Urothelium cell line (cell line): Measurements from ENCODE around the gene RPAP2.
"Not testable (repeated sequence)": the region's sequence is repeated elsewhere in the genome, so short reads cannot be mapped to it uniquely, and the experiment has no call there.

Experiments
- DNase-seq: peaks from one replicate; pipeline ENCODE4 v3.0.0; 2011; ENCODE audit warnings: low spot score, mixed read lengths
- FAIRE-seq: peaks from 2 replicates; lab custom pipeline; 2011; peaks lifted over from hg19 to GRCh38; lab: Jason Lieb, UNC

The RPAP2 gene

DNA sequence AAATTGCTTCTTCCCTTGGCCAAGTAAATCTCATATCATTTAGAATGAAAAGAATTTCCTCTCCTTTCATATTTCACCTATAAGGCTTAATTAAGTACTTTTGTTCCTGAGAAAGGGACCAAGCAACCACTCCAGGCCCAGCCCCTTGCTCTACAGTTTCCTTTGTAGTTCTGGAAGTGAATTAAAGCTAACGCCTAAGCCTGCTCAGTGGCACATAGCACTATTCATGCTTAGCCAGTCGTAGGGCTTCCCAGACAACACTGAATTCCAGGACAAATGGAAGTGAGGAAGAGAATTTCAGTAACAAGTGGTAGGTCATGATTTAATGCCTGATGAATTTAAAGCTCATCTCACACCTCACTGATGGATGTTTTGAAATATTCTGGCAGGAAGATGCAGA, 73.3 kb downstream of the RPAP2 start:
- FAIRE-seq, result no peak
- DNase-seq, result no peak

DNA sequence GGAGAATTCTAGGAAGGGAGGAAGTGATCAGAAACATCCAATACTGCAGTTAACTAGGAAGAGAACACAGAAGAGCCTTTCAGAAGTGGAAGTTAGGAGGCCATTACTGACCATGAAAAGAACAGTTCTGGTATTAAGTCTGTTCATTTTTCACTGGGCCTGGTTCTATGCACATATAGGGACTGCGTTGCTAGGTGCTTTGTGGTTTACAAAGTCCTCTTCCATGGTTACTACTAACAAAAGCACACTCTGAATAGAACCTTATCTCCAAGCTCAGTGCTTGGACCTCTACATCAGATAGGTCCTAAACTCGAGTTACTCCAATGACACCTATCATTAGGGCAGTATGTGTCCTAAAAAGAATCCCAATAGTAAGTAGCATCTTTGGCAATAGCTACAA, 75.4 kb downstream of the RPAP2 start:
- DNase-seq, result no peak
- no peak for FAIRE-seq

DNA sequence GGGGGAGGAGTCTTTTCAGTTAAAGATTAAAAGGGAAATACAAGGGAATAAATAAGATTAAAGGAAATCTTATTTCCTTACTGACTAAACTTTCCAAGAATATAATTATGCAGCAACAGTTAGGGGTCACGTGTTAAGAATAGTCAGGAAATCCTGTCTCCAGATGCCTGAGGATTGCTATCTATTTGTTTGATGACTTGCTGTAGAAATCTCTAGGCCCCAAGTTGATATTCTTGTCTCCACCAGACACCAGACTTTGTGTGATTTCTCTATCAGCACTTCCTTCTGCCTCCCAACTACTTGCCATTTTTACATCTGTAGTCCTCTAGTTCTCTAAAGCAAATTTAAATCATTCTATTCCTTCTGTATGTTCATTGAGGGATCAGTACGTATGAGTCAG, 77.5 kb downstream of the RPAP2 start:
- DNase-seq, result no peak
- no peak for FAIRE-seq

DNA sequence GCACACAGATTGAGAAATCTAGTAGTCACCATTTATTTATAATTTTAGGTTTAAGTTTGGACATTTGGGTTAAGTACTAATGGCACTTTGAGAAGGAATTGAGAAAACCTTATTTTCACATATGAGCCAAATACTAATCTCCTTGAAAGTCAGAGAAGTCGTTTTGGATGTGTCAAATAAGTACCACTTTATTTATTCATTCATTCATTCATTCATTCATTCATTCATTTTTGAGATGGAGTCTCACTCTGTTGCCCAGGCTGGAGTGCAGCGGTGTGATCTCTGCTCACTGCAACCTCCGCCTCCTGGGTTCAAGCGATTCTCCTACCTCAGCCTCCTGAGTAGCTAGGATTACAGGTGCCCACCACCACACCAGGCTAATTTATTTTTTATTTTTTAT, 79.1 kb downstream of the RPAP2 start:
- not testable (repeated sequence) for DNase-seq, FAIRE-seq

DNA sequence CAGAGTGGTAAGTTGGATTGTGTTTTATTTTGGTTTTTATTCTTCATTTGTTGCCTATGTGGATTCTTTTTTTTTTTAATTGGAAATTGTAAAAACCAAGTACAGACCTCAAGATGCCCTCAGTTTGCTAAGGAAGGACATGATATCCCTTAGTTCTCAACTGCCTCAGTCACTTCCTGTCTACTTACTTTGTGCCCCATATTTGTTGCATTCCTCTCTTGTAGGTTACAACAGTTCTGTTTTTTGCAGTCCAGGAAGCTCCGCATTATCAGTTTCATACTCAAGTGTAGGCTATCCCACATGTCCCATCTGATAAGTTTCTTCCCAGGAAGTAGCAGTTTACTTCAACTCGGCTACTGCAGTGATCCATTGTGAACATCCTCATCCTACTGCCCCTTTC, 82.0 kb downstream of the RPAP2 start:
- FAIRE-seq, result no peak
- DNase-seq, result no peak

DNA sequence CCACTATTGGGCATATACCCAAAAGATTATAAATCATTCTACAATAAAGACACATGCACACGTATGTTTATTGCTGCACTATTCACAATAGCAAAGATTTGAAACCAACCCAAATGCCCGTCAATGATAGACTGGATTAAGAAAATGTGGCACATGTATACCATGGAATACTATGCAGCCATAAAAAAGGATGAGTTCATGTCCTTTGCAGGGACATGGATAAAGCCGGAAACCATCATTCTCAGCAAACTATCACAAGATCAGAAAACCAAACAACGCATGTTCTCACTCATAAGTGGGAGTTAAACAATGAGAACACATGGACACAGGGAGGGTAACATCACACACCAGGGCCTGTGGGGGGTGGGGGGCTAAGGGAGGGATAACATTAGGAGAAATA, 95.1 kb downstream of the RPAP2 start:
- FAIRE-seq, DNase-seq: not testable (repeated sequence)

DNA sequence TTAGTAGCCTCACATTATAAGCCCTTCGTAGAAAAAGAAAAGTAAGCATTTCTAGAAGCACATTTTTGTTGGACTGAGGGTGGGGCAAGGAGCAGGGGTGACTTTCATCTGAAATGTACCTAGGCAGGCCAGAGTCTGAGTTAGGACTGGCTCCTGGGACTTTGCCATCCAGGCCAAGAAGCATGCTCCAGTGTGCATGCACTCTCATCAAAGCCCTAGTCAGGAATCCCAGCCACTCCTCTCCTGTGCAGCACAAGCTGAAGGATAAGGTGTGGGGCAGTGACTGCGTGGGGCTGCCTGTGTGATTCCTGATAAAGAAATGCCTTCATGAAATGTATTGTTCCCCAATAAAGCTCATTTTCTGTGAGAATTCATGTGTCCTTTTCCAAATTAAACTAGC, 99.7 kb downstream of the RPAP2 start:
- FAIRE-seq, result no peak
- DNase-seq, result no peak

DNA sequence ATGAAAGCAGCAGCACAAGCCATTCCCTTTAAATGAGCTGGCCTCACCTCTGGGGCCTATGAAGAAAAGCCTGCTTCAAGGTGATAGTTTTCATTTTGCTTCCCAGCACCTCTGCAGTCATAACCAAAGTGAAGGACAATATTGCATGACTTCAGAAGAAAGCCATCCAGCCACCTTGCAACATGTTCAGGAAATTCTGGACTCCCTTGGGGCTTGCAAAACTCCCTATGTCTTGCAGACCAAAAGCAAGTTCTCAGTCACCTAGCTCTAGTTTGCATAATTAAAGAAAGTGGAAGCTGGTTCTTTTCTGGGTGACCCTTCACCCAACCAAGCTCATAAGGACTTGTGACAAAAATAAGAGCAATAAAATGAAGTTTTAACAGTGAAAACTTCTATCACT, 100.2 kb downstream of the RPAP2 start:
- no peak for FAIRE-seq
- no peak for DNase-seq

DNA sequence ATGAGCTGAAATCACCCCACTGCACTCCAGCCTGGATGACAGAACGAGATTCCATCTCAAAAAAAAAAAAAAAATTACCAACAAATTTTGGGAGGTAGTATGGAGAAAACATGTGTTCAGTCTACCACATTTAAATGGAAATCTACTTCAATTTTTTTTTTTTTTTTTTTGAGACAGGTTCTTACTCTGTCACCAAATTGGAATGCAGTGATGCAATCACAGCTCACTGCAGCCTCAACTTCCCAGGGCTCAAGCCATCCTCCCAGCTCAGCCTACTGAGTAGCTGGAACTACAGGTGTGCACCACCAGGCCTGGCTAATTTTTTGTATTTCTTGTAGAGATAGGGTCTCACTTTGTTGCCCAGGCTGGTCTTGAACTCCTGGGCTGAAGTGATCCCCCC, 105.8 kb downstream of the RPAP2 start:
- FAIRE-seq (no peak), DNase-seq (no peak)

DNA sequence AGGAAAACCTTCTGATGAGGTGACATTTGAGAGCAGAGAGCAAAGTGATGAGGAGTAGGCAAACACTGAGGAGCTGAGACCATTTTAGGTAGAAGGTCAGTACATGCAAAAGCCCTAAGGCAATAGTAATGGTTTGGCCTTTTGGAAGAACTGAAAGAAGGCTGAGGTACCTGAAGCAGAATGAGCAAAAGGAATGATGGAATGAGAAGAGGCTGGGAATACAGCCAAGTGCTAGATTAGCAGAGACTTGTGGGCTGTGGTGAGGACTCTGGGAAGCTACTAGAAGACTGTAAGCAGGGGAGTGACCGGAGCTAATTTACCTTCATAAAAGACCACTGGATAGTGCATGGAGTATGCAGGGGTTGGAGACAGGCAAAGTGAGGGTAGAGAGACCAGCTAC, 110.0 kb downstream of the RPAP2 start:
- FAIRE-seq, result no peak
- no peak for DNase-seq

DNA sequence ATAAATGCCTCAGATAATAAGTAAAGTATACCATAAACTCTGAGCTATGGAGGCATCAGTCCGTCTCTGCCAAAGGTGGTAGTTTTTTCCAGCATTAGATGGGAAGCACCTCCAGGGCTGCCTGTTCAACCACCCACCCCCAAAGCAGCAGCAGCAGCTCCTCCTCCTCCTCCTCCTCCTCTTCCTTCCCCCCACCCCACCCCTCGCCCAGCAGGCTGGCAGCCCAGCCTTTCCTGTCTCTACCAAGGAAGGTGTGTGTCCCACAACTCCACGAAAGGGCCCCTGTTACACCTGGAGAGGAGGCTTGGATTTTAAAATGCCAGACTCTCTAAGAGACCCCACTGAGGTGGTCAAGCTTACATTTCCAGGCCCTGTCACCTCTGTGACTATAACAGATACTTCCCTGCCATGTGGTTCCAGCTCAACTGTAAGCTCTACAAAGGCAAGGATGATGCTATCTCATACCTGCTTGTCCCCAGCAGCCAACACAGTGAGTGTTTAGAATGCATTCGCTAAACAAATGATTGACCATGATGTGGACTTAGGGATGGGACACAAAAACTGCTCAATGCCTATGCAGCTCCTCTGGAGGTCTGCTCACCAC, 111.2 kb downstream of the RPAP2 start:
- FAIRE-seq, result peak; percentile 5
- DNase-seq, result no peak

DNA sequence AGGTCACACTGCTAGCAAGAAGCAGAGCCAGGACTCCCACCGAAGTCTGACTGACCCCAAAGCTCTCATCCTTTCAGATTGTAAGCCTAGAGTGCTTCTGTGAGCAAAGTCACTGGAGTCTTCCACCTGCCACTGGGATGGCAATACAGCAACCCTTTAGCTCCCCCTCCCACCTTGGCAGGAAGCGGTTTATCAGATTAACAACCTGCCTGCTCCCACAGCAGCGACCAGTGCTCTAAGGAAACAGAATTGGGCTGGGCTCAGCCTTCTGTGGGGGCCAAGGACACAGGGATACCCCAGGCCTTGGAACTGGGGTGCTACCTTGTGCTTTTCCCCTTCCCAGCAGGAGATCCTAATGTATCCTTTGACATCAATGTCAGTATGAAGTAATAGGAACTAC, 111.8 kb downstream of the RPAP2 start:
- no peak for DNase-seq
- FAIRE-seq, result no peak

DNA sequence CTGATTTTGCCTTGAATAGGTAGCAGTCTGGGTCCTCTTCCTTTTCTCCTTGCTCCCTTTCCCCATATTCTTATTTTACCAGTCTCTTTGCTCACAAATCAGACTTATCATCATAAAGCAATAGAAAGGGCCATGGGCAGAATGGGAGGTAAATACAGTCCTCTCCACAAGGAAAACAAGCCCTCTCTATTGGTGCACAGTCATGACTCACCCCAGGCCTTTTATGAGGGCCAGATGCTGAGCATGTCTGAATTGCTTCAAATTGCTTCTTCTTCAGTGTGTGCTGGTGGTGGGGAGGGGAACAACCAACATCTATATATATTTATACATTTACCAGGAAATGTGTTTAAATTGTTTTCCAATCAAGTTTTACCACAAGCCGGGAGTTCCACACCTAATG, 112.7 kb downstream of the RPAP2 start:
- FAIRE-seq, result no peak
- peak; percentile 31 for DNase-seq

DNA sequence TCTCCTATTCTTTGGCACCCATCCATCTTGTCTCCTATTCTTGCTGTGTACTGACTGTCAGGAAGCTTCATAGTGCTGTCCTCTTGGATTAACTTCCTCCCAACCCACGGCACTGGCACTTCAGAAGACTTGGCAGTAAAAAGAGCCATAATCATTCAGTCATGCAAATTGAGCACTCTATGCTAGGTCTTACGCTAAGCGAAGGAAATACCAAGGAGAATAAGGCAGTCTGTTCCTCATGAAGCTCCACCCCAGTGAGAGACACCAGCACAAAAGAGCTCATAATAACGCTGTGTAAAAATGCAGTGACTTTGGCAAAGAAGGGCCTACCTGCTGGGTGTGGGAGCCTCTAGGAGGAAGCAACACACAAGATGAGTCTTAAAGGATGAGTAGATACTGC, 120.8 kb downstream of the RPAP2 start:
- FAIRE-seq, result no peak
- DNase-seq, result no peak

DNA sequence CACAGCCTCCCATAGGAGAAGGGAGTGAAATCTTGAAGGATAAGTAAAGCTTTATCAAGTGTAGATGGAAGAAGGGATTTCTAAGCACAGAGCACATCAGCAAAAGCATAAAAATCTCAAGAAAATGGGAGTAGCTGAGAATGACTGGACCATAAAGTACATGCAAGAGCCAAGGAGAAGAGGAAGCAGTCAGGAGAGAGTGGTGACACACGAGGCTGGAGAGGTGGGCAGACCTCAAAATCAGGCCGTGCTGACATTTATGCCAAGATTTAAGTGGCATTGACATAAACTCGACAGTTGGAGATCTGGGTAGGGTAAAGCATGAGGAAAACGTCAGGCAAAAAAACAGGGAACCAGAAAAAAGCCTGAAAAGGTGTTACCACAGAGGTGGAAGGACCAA, 125.5 kb downstream of the RPAP2 start:
- no peak for FAIRE-seq
- no peak for DNase-seq

DNA sequence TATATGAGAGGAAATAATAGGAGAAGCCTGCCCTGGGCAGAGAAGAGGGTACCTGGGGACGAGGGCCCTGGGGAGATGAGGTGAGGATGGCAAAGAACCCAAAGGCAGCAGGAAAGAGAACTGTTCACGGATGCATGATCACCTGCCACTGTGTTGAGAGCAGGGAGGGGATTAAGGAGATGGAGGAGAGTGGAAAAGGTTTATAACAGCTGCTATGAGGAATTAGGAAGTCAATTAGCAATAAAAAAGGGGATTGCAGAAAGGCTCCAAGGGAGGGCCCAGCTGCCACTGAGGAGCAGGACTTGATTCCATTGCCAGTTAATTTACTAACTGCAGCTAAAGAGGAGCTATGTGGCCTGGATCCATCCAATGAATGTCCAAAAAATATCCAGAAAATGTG, 126.8 kb downstream of the RPAP2 start:
- FAIRE-seq, result no peak
- DNase-seq, result no peak

DNA sequence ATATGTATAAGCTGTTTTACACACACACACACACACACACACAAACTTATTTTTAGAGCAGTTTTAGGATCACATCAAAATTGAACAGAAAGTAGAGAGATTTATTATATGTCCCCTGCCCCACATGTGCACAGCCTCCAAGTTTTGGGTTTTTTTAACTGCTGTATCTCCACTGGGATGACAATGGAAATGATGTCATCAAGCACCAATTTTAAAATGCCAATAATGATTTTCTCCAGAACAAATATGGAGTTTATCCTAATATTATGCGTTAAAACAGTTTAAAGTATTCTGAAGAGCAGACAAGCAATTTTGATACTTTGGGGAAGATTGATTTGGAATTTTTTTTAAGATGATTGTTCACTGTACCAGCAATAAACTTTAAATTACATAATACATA, 131.2 kb downstream of the RPAP2 start:
- FAIRE-seq, result no peak

DNA sequence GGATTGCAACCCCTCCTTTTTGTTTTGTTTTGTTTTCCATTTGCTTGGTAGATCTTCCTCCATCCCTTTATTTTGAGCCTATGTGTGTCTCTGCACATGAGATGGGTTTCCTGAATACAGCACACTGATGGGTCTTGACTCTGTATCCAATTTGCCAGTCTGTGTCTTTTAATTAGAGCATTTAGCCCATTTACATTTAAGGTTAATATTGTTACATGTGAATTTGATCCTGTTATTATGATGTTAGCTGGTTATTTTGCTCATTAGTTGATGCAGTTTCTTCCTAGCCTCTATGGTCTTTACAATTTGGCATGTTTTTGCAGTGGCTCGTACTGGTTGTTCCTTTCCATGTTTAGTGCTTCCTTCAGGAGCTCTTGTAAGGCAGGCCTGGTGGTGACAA, 135.7 kb downstream of the RPAP2 start:
- DNase-seq, FAIRE-seq: not testable (repeated sequence)

More for the DNA sequence above, 131.2 kb downstream of the RPAP2 start:
- no peak for DNase-seq

DNA sequence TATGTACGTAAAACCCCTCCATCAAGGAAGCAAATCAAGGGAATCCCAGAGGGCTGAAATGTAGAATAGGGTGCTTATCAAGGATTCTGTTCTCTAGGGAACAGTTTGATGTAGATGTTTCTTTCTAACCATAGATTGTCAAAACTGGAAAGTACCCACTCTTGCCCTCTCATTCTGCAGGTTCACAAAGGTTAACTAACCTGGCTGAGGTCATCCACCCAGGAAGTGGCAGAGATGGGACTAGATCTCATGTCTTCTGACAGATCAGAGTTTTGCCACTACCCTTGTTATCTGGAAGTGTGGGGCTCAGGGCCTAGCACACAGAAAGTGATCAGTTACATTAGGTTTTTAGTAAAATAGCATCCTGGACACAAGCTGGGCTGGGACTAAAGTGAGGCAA, 140.4 kb downstream of the RPAP2 start:
- DNase-seq, result no peak
- FAIRE-seq, result no peak

DNA sequence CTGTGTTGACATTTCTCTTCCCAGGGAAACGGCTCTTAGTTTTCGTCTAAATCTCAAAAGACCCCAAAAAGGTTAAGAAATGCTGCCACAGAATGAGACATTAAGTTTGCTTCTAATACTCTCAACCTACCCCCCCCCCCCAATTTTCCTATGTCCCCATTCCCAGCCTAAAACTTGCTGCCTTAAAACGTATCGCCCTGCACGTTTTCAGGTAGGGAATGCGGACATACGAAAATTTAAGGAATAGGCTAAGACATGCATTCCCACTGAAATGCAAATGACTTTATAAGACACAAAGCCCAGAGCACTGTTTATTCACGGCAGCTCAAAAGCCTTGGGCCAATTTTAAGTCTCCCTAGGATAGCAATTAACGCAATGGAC, 142.4 kb downstream of the RPAP2 start:
- DNase-seq (no peak), FAIRE-seq (no peak)

DNA sequence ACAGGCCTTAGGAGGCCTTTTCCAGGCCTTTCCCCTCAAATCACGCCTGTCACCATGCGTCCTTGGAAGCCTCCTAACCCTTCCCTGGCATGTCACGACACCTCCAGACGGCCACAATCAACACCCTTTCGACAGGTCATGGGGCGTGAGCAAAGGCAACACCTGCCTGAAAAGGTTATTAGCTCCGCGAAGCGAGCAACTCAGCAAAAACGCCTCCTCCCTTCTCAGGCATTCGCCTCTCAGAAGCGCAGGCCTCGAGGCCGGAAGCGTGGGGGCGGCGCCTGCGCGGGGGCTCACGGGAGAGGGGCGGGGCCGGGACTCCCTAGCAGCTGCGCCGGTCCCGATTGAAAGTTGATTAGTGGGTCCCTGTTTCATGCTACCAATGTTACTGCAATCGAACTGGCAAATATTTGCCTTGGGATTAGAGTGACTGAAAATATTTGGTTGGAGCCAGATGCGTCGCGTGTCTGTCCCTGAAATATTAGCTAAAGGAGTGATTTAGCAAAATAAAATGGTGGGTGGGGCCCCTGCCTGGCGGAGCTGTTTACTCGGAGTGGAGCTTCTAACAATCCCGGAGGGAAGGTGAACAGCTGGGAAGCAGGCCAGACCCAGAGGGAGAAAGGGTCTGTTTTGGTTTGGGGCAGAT, 143.0 kb downstream of the RPAP2 start:
- no peak for FAIRE-seq

DNA sequence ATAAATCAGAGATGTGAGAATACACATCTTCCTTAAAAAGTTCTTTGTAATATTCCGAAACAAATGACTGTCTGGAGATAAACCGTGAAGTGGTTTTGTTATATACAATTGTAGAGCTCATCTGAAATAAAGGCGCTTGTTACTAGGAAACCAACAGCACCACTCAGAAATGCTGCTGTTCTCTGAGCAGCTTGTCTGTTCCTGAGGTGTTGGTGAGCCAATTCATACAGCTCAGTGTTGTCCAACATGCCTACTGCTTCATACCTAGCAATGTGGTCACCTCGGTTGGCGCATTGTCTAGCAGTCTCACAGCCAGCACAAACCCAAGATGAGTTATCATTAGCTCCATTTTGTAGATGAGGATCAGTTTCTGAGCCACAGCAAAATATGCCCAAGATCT, 143.5 kb downstream of the RPAP2 start:
- DNase-seq (no peak), FAIRE-seq (no peak)

More for the DNA sequence above, 143.0 kb downstream of the RPAP2 start:
- DNase-seq, result no peak

DNA sequence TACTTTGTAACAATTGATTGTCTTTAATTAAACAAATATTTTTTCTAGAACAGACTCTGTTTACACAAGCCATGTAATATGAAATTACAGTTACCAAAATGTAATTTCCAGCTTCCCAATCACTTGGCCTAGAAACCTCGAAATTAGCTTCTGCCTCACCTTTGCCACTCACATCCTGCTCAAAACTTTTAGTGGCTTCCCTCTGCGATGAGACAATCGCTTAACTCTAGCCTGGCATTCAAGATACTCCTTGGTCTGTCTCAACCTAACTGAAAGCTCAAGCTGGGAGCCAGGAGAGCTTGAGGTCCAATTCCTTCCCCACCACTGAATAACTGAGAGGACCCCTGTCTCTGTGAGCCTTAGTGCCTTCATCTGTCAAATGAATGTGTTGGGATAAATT, 145.0 kb downstream of the RPAP2 start:
- FAIRE-seq, result no peak
- DNase-seq, result no peak
